ENCODE measurements around the gene GRK5. TPM values are rescaled to one million over a fixed set of nuclear protein-coding genes. Genes with fewer than 3 reads are reported as not detected.
"Not testable (repeated sequence)": the region's sequence is repeated elsewhere in the genome, so short reads cannot be mapped to it uniquely, and the experiment has no call there.

The GRK5 gene
- polyA plus RNA-seq, 12 donors, result 12.2 to 25.1 (median 21.3) TPM; not detected in 1

DNA sequence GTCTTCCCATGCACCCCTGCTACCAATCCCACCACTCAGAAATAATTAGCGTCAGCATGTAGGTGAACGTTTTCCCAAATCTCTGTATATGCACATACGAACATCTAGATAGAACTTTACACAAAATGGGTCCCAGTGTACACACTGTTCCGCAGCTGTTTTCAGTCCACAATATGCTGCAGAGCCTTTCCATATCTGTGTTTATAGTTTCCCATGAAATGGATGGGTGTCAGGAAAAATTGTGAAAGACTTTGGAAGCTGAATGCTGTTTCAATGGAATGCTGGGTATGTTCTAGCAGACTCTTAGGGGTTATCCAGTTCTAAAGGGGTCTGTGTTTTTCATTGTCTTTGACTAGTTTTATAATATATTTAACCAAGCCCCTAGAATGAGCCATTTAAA, 13.8 kb downstream of the GRK5 start:
- peak; percentile 68 for DNase-seq

GRCh38 chr10:119221666-119222065, 14.3 kb downstream of the GRK5 start:
- DNase-seq, result no peak

DNA sequence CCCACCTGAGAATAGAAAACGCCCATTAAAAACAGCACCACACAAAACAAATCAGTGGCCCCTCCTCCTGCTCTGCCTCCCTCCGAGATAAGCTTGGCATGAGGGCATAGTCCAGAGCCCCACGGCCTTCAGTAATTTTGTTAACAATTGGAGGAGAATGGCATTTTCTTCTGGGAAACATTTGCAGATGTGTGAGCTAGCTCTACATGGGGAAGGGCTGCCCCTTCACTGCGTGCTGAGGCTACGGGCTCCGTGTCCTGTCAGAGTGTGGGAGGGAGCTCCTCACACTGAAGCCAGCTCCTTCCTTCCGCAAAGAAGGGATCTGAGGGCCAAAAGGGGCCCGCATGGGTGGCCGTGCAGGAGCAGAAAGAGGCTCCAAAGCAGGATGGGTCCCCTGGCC, 15.2 kb downstream of the GRK5 start:
- DNase-seq, result no peak

DNA sequence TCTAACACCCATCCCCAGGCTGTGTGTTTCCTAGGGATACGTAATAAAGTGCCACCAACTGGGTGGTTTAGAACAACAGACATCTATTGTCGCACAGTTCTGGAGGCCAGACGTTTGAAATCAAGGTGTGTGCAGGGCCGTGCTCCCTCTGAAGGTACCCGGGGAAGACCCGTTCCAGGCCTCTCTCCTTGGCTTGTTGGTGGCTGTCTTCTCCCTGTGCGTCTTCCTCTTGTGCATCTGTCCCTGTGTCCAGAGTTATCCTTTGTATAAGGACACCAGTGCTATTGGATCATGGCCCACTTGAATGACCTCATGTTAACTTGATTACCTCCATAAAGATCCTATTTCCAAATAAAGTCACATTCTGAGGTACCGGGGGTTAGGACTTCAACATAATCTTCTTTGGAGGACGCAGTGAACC, 15.6 kb downstream of the GRK5 start:
- no peak for DNase-seq

- no peak for DNase-seq
These were observed 17.8 kb downstream of the GRK5 start for GRCh38 chr10:119225083-119225658.

GRCh38 chr10:119227825-119228224, 20.5 kb downstream of the GRK5 start:
- no peak for DNase-seq

DNA sequence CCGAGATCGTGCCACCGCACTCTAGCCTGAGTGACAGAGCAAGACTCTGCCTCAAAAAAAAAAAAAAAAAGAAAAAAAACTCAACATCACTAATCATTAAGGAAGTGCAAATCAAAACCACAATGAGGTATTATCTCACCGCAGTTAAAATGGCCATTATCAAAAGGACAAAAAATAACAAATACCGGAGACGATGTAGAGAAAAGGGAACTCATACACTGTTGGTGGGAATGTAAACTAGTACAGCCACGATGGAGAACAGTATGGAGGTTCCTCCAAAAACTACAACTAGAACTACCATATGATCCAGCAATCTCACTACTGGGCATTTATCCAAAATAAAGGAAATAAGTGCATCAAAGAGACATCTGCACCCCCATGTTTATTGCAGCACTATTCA, 24.3 kb downstream of the GRK5 start:
- no peak for DNase-seq

DNA sequence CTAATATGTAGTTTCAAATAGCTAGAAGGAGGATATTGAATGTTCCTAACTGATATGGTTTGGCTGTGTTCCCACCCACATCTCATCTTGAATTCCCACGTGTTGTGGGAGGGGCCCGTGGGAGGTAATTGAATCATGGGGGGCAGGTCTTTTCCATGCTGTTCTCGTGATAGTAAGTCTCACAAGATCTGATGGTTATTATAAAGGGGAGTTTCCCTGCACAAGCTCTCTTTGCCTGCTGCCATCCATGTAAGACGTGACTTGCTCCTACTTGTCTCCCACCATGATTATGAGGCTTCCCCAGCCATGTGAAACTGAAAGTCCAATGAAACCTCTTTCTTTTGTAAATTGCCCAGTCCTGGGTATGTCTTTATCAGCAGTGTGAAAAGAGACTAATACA, 25.1 kb downstream of the GRK5 start:
- not testable (repeated sequence) for DNase-seq

- no peak for DNase-seq
These were observed 25.9 kb downstream of the GRK5 start for GRCh38 chr10:119233123-119233820.

DNA sequence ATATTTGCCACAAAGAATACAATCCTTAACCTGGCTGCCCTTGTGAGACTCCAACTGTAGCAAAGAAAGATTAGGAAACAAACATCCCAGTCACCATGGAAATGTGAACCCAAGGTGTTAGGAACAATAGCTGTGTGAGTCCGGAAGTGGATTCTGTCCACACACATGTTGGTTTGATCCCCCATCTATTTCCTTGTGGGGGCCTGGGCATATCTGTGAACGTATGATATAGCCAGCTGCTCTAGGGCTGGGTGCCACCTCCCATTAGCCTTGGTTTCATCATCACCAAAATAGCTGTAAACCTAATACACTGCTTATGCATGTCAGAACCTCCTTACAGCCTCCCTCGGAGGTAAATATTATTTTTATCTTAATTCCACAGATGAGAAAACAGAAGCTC, 26.4 kb downstream of the GRK5 start:
- no peak for DNase-seq

GRCh38 chr10:119235356-119235755, 28.0 kb downstream of the GRK5 start:
- no peak for DNase-seq

DNA sequence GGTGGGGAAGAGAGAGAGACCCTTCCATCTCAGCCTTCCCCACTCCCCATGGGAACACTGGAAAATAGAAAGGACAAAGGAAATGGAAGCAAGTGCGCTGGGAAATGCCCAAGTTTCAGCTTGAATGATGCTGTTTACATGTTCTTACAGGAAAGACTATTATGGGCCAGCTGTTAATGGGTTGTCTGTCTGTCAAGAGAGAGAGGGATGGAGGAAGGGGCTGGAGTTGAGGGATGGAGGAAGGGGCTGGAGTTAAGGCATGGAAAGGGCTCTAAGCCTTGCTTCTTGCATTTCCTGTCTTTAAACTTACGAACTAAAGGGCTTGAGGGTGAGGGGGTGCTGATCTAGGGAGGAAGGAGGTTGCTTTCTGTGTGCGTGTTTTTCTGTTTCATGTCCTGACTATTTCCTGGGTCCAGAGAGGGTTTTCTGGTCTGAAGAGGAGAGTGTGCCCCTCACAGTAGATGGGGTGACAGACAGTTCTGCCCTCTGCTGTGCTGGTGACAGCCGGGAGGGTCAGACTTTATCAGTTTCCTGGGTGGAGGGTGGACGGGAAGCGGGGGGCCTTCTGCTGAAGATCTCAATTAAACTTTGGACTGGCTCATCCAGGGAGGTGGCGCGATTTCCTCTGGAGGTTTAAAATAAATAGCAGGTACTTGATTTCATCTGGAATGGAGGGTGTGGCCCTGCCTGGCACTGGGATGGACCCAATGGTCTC, 30.5 kb downstream of the GRK5 start:
- no peak for DNase-seq

DNA sequence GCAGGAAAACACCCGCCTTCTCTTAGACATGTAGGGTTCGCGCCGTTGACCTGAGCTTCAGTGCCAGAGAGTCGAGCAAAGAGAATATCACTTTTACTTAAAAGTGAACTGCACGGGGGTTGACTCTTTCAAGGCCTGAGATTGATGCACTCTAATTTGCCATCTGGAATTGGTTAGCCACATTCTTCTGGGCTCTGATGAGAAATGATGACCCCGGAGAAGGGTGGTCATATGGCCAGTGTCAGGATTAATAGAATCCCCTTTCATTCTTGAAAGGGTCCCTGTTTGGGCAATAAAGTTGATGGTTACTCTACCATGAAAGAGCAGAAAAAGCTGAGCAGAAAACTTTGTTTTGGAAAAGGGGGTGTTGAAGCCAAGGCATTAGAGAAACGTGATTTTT, 31.2 kb downstream of the GRK5 start:
- DNase-seq, result no peak

DNA sequence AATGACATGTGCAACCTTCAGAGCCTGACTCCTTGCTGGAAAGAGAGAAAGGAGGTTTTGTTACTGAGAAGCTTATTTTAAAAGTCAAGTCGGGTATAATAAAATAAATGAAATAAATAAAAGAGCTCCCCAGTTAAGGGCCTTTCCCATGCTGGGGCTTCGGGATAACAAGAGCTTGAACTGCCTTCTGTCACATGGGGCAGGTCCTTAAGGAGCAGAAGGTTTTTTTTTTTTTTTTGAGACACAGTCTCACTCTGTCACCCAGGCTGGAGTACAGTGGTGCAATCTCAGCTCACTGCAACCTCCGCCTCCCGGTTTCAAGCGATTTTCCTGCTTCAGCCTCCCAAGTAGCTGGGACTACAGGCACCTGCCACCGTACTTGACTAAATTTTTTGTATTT, 31.6 kb downstream of the GRK5 start:
- DNase-seq, result not testable (repeated sequence)

DNA sequence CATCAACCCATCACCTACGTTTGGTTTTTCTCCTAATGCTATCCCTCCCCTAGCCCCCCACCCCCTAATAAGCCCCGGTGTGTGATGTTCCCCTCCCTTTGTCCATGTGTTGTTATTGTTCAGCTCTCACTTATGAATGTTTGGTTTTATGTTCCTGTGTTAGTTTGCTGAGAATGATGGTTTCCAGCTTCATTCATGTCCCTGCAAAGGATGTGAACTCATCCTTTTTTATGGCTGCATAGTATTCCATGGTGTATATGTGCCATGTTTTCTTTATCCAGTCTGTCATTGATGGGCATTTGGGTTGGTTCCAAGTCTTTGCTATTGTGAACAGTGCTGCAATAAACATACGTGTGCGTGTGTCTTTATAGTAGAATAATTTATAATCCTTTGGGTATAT, 32.3 kb downstream of the GRK5 start:
- not testable (repeated sequence) for DNase-seq

- no peak for DNase-seq
These were observed 33.7 kb downstream of the GRK5 start for GRCh38 chr10:119241066-119241465.

GRCh38 chr10:119242186-119242585, 34.8 kb downstream of the GRK5 start:
- no peak for DNase-seq

- DNase-seq, result no peak
These were observed 36.1 kb downstream of the GRK5 start for GRCh38 chr10:119243488-119243887.

GRCh38 chr10:119243967-119244366, 36.6 kb downstream of the GRK5 start:
- DNase-seq, result no peak

GRCh38 chr10:119245272-119245671, 37.9 kb downstream of the GRK5 start:
- DNase-seq, result no peak

DNA sequence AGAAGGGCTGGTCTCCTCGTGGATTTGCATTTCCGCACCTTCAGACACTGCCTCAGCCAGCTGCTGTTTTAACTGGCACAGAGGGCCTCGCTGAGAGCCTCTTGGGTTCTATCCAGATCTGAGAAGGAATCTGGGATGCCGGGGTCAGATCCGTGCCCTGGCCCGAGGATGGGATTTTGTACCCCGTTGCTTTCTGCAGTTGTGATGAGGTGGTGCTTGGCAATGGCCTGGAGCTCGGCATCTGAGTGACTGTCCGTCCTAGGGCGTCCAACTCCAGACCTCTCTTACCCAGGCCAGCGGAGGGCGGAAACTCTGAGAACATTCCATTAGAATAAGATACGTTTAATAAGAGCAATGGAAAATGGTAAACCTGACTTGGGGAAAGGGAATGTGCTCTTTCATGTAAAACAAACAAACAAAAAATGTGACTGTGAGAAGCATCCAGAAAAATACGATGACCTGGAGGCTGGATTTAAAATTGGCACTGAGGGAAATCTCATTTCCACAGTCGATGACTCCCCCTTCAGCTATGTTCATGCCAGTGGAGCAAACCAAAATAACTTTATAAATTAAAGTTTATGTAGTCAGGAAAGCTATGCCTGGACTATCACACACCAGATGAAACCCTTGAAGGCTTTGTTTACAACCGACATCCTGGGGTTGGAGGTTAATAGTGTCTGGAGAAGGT, 39.6 kb downstream of the GRK5 start:
- DNase-seq, result no peak

GRCh38 chr10:119247550-119247894, 40.2 kb downstream of the GRK5 start:
- no peak for DNase-seq

DNA sequence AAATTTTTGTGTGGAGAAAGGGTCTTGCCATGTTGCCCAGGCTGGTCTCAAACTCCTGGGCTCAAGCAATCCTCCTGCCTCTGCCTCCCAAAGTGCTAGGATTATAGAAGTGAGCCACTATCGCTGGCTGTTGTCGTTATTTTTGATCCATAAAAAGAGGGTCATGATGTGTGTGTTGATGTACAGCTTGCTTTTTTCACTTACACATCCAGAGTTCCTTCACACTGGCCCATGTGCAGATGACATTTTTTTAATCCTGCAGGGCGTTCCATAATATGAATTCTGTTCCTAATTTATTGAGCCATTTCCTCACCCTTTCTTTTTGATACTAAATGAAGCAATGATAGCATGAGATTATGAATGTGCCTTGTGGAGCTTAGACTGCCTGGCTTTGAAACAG, 40.8 kb downstream of the GRK5 start:
- no peak for DNase-seq

Measured in muscle of arm (tissue), 12 donors.